HG02938 (cell line): ENCODE measurements around the gene PDPN.

Experiments used
- ATAC-seq: cut with Tn5 transposase; IDR thresholded peaks from one replicate; pipeline ENCODE4 v1.9.1; 2021; ENCODE audit warnings: mild to moderate bottlenecking, moderate library complexity; ENCODE audit not compliant: unreplicated experiment

Gene PDPN

GRCh38 chr1:13576926-13577325, 6.7 kb upstream of the PDPN start:
- ATAC-seq = no peak

GRCh38 chr1:13577846-13578245, 5.8 kb upstream of the PDPN start:
- no peak for ATAC-seq

GRCh38 chr1:13581446-13581845, 2.2 kb upstream of the PDPN start:
- no peak for ATAC-seq

DNA sequence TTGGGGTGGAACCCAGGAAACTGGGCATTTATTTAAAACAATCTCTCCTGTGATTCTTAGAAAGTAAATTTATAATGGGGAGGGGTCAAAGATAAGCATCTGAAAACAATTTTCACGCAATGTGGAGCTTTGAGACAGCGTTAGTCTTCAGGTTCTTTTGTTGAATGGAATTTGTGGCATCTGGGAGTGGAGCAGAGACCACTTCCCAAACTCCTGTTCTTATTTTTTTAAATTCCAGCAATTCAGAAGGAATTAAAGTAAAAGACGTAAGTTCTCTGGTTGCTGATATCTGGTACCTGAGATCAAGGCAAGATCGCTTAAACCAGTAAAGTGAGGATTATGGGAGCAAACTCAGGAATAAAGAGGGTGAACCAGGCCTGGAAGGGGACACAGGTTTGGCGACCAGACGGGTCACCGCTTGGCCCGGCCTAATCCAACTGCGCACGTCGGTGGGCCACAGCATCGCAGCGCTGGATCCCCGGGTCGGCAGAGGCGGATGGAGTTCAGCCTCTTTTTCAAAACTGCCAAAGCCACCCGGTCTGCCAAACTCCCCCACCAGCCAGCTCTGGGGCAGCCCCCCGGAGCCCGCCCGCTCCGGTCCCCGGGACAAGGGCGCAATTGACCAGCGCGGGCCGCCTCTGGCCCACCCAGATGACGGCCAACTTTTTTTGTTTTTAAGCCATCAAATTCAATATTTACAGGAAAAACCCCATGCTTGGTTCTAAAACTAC, 754 bp upstream of the PDPN start:
- no peak for ATAC-seq

- no peak for ATAC-seq
Observed at GRCh38 chr1:13583966-13584791, 547 bp downstream of the PDPN start.

DNA sequence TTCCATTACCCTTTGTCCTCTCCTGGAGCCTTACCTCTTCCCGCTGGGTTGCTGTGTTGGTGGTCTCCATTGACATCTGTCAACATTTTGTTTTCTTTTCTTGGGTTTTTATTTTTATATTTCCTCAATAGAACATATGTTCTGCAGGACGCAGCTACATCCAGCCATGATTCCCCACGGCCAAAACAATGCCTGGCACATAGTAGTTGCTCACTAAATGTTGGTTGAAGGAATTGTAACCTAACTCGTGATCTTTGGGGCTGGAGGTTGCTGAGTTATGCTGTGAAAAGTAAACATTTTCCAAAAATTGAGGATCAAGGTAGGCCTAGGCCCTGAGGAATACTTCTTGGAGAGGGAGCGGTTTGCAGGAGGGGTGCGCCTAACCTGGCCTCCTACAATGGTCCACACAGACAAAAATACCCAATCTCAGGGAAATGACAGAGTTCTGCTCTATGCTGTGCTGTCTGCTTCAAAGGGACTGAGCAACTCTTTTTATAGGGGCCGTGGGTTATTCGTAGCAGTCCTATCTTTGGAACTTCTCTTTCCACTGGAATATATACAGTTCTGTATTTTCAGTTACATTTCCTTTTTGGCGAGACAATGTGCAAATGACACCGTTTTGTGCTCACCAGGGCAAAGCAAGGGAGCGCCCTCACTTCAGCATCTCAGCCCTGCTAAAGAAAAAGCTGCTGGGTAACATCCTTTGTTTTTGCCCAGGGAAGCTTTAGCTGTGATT, 1.4 kb downstream of the PDPN start:
- no peak for ATAC-seq

- no peak for ATAC-seq
Observed at GRCh38 chr1:13585612-13585991, 2.0 kb downstream of the PDPN start.

DNA sequence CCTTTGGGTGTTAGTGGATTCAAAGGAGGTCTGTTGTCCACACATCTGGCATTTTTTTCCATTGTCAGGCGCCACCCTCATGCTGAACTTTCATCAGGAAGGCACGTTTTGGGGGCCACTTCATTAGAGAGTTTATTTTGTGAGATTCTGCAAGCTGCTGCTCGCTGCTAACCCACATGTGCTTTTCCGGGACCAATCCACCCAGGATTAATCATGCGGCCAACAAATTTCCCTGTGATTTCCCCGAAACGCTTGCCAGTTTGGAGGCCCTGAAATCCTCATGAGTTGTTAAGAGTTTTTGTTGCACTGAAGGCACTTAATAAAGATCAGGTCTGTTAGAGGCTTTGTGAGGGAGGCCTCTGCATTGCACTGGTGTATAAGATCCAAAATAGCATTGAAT, 2.4 kb downstream of the PDPN start:
- no peak for ATAC-seq

- no peak for ATAC-seq
Observed at GRCh38 chr1:13587256-13588030, 3.8 kb downstream of the PDPN start.

GRCh38 chr1:13588946-13589796, 5.5 kb downstream of the PDPN start:
- no peak for ATAC-seq

DNA sequence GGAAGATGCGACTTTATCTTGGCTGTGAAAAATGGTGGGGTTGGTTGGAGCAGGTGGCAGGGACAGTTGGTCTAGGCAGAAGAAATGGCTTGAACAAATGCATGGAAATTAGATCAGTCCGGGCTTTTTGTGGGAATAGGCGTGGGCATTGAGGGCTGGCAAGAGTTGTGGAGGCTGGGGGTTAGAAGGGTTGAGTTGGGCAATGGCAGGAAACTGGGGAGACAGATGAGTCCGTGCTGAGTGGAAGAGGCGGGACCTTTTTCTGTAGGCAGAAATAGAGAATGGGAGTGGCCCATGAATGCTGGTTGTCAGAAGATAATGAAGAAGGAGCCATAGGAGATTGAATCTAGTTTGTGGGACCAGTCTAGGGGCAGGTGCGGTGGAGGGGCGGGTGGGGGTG, 6.9 kb downstream of the PDPN start:
- ATAC-seq = no peak

- no peak for ATAC-seq
Observed at GRCh38 chr1:13593511-13594131, 10.0 kb downstream of the PDPN start.

DNA sequence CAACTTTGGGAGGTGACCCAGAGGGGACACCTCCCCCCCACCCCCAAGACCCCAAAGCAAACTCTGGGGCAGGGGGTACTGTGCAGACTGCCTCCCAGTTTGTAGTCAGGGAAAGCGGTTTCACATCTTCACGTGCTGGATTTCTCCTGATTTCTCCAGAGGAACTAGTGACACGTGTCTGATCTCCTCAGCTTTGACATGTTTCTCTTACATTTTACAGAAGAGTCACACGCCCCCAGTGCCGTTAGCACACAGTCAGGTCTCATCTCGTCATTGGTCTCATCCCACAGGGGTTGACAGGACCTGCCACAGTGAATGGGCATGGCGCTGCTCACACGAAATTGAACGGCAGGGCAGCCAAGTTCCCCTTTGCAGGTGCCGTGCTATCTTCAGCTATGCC, 11.8 kb downstream of the PDPN start:
- ATAC-seq = no peak

- no peak for ATAC-seq
Observed at GRCh38 chr1:13597166-13597565, 13.5 kb downstream of the PDPN start.

DNA sequence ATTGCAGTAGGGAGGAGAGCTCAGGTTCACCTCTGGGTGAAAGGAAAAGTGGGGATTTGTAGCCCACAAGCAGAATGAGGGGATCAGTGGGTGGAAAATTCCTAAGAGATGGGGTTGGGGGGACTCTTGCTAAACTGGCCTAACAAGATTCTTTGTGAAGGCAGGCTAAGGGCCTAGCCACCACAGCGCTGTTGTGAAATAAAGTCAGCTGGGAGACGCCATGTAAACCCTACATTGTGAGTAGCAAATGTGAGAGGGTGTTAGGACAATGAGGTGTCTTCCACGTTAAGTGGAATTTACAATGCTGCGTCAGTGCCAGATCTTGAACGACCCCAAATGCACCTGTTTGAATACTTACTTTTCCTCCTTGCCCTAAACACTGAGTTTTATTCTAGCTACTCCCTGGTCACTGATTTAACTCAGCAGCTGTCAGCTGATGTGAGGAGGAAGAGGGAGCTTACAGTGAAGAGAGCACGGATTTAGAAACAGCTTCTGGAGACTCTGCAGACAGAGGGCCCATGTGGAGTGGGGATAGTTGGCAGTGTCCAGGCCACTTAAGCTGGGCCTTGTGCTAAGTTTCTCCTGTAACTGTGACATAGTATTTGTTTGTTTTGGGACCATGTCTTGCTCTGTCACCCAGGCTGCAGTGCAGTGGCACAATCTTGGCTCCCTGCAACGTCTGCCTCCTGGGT, 17.3 kb downstream of the PDPN start:
- no peak for ATAC-seq

DNA sequence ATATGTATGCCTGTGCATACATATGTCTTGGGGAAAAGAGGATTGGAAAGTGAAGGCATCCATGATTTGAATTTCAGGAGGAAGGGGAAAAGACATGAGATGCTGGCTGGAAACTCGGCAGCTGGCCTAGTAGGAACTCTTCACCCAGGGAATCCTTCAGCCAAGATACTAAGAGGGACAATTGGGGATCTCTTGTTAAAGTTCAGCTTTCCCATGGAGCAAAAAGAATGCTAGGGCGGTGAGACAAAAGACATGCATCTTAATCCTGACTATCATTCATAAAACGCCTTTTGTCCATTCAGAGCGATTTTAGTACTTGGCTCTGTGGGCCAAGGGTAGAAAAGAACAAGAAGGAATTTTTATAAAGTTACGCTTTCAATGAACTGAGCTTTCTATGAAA, 20.5 kb downstream of the PDPN start:
- no peak for ATAC-seq

- no peak for ATAC-seq
Observed at GRCh38 chr1:13604721-13605120, 21.1 kb downstream of the PDPN start.

- no peak for ATAC-seq
Observed at GRCh38 chr1:13605159-13605558, 21.5 kb downstream of the PDPN start.

- ATAC-seq = no peak
Observed at GRCh38 chr1:13607002-13607401, 23.4 kb downstream of the PDPN start.
